ENCODE measurements around the gene CHD9. TPM values are rescaled to one million over a fixed set of nuclear protein-coding genes. Genes with fewer than 3 reads are reported as not detected.
"Not testable (repeated sequence)": the region's sequence is repeated elsewhere in the genome, so short reads cannot be mapped to it uniquely, and the experiment has no call there.

CHD9 gene
- total RNA-seq, 1 donor from 2014 or later: 86.0 TPM

DNA sequence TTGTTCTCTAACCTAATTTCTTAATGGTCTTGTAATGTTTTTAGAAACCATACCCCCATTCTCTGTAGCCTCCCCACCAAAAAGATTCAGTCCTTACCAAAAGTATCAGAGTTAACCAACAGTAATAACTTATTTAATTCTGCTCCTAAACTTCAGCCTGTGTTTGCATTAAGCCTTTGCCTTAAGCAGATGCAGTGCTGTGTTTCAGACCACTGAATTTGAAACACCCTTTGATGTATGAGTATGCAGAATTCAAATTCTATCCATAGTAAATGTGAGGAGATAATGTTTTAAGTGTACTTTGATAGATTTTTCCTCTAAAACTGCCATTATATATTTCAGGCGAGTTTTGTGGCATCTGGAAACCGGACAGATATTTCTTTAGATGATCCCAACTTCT lies 207.9 kb downstream of the CHD9 start:
- H3K36me3 ChIP-seq: peaks cover 49% of the 10 kb centered on the region
- no peak overlapping the region for H3K9ac ChIP-seq
- H3K4me1 Mint-ChIP-seq: no peaks in the 10 kb centered on the region
- no peaks in the 10 kb centered on the region for H3K27me3 Mint-ChIP-seq (ENCODE audit: insufficient read depth, low read depth)
- H2AFZ ChIP-seq (replicated peaks): no peak overlapping the region
- no peaks in the 10 kb centered on the region for H3K27me3 ChIP-seq
- H3K27ac Mint-ChIP-seq: no peak overlapping the region
- no peak overlapping the region for H3K27ac ChIP-seq
- no peak overlapping the region for H3K4me3 Mint-ChIP-seq
- H4K20me1 ChIP-seq (ENCODE audit: low read depth): no peaks in the 10 kb centered on the region
- no peak overlapping the region for H3K4me2 ChIP-seq
- peaks cover 8% of the 10 kb centered on the region for H3K9me3 Mint-ChIP-seq
- peaks cover 33% of the 10 kb centered on the region for H3K36me3 Mint-ChIP-seq
- no peak overlapping the region for H3K4me3 ChIP-seq
- H3K4me1 ChIP-seq: no peaks in the 10 kb centered on the region
- no peaks in the 10 kb centered on the region for H3K9me3 ChIP-seq (ENCODE audit: low read depth)
- TF ChIP-seq, protein P1, sequence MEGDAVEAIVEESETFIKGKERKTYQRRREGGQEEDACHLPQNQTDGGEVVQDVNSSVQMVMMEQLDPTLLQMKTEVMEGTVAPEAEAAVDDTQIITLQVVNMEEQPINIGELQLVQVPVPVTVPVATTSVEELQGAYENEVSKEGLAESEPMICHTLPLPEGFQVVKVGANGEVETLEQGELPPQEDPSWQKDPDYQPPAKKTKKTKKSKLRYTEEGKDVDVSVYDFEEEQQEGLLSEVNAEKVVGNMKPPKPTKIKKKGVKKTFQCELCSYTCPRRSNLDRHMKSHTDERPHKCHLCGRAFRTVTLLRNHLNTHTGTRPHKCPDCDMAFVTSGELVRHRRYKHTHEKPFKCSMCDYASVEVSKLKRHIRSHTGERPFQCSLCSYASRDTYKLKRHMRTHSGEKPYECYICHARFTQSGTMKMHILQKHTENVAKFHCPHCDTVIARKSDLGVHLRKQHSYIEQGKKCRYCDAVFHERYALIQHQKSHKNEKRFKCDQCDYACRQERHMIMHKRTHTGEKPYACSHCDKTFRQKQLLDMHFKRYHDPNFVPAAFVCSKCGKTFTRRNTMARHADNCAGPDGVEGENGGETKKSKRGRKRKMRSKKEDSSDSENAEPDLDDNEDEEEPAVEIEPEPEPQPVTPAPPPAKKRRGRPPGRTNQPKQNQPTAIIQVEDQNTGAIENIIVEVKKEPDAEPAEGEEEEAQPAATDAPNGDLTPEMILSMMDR (IDR thresholded peaks at IDR 0.05): no peak
- TF ChIP-seq EZH2phosphoT487 (IDR thresholded peaks at IDR 0.05) (no peak), EZH2 (IDR thresholded peaks at IDR 0.05) (no peak)
- no peak for DNase-seq (ENCODE audit: low spot score)
- no peaks in the 10 kb centered on the region for H3K79me2 ChIP-seq (ENCODE audit: low read depth)
- peaks cover 3% of the 10 kb centered on the region for H3F3A ChIP-seq (ENCODE audit: low read depth)

DNA sequence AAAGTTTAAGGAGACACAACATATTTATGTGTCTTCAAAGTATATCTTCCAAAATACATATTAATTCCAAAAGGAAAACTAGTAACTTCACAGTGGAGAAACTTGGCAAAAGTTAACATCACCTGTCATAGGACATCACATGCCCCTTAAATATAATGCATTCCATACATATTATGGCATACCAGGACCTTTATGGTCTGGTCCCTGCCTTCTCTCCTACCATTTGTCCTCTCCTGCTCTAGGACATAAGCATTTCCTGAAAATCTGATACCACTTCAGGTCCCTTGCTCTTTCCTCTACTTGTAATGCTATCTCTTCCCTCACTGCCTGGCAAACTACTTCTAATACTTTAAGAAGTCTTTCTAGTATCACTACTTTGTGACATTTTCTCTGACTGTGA lies 211.4 kb downstream of the CHD9 start:
- H3K36me3 Mint-ChIP-seq: peaks cover 22% of the 10 kb centered on the region
- H3K27ac ChIP-seq: no peak overlapping the region
- no peak overlapping the region for H3K4me3 Mint-ChIP-seq
- H3K4me1 Mint-ChIP-seq: no peaks in the 10 kb centered on the region
- H3K4me3 ChIP-seq: no peak overlapping the region
- H3K36me3 ChIP-seq: peaks cover 38% of the 10 kb centered on the region
- no peaks in the 10 kb centered on the region for H4K20me1 ChIP-seq (ENCODE audit: low read depth)
- H3K9me3 ChIP-seq (ENCODE audit: low read depth): no peaks in the 10 kb centered on the region
- no peak overlapping the region for H3K27ac Mint-ChIP-seq
- no peak overlapping the region for H3K4me2 ChIP-seq
- H3K4me1 ChIP-seq: no peaks in the 10 kb centered on the region
- peaks cover 3% of the 10 kb centered on the region for H3F3A ChIP-seq (ENCODE audit: low read depth)
- H2AFZ ChIP-seq (replicated peaks): no peak overlapping the region
- no peaks in the 10 kb centered on the region for H3K27me3 ChIP-seq
- no peak for TF ChIP-seq EZH2phosphoT487 (IDR thresholded peaks at IDR 0.05)
- no peak for TF ChIP-seq EZH2 (IDR thresholded peaks at IDR 0.05)
- TF ChIP-seq, protein P1 (IDR thresholded peaks at IDR 0.05): no peak
- no peaks in the 10 kb centered on the region for H3K9me3 Mint-ChIP-seq
- no peaks in the 10 kb centered on the region for H3K27me3 Mint-ChIP-seq (ENCODE audit: insufficient read depth, low read depth)
- H3K79me2 ChIP-seq (ENCODE audit: low read depth): no peaks in the 10 kb centered on the region
- no peak for DNase-seq (ENCODE audit: low spot score)
- no peak overlapping the region for H3K9ac ChIP-seq

GRCh38 chr16:53278498-53278897 lies 223.7 kb downstream of the CHD9 start:
- H3K4me1 Mint-ChIP-seq; H3K9me3 Mint-ChIP-seq; H3K27me3 ChIP-seq; H4K20me1 ChIP-seq (ENCODE audit: low read depth); DNase-seq (ENCODE audit: low spot score); H3K27me3 Mint-ChIP-seq (ENCODE audit: insufficient read depth, low read depth); H3K4me2 ChIP-seq; H3K27ac Mint-ChIP-seq; H3K4me3 Mint-ChIP-seq; H2AFZ ChIP-seq (replicated peaks); H3K9me3 ChIP-seq (ENCODE audit: low read depth); H3K79me2 ChIP-seq (ENCODE audit: low read depth); H3K4me3 ChIP-seq; H3K27ac ChIP-seq; H3K9ac ChIP-seq; H3K4me1 ChIP-seq: not testable (repeated sequence)
- H3F3A ChIP-seq (ENCODE audit: low read depth): peaks cover 27% of the 10 kb centered on the region
- peaks cover 18% of the 10 kb centered on the region for H3K36me3 Mint-ChIP-seq
- H3K36me3 ChIP-seq: peaks cover 48% of the 10 kb centered on the region

GRCh38 chr16:53281280-53281679 lies 226.5 kb downstream of the CHD9 start:
- H3K9me3 Mint-ChIP-seq: peaks cover 2% of the 10 kb centered on the region
- DNase-seq (ENCODE audit: low spot score): no peak
- Histone ChIP-seq H3K4me2 (no peak overlapping the region), H3K36me3 (peaks cover 35% of the 10 kb centered on the region), H2AFZ (replicated peaks) (no peak overlapping the region), H3F3A (ENCODE audit: low read depth) (peaks cover 27% of the 10 kb centered on the region), H3K9ac (no peak overlapping the region), H4K20me1 (ENCODE audit: low read depth) (no peaks in the 10 kb centered on the region), H3K4me1 (no peaks in the 10 kb centered on the region), H3K27ac (no peak overlapping the region), H3K79me2 (ENCODE audit: low read depth) (no peaks in the 10 kb centered on the region), H3K9me3 (ENCODE audit: low read depth) (peaks cover 4% of the 10 kb centered on the region), H3K4me3 (no peak overlapping the region), H3K27me3 (no peaks in the 10 kb centered on the region)
- no peaks in the 10 kb centered on the region for H3K27me3 Mint-ChIP-seq (ENCODE audit: insufficient read depth, low read depth)
- H3K36me3 Mint-ChIP-seq: peaks cover 11% of the 10 kb centered on the region
- TF ChIP-seq EZH2 (IDR thresholded peaks at IDR 0.05) (no peak), EZH2phosphoT487 (IDR thresholded peaks at IDR 0.05) (no peak)
- TF ChIP-seq, protein P1 (IDR thresholded peaks at IDR 0.05): no peak
- no peaks in the 10 kb centered on the region for H3K4me1 Mint-ChIP-seq
- H3K4me3 Mint-ChIP-seq: no peak overlapping the region
- H3K27ac Mint-ChIP-seq: no peak overlapping the region
